Activated naive CD8-positive, alpha-beta T cell treated with anti-CD3 and anti-CD28 coated beads, Interleukin-2, amount 50 U/mL, for 24 hours (primary cell): ENCODE results near the gene USP13.

ENCODE experiments used
- ATAC-seq: fragments of 150-1000 bp; cut with Tn5 transposase; one replicate; pipeline ENCODE4 v1.10.0; 2021
- DNase-seq: peaks from one replicate; pipeline ENCODE4 v3.0.0; 2021
- H3K27ac Mint-ChIP-seq: one replicate; pipeline ENCODE4 v1.8.0; 2021; ENCODE audit warnings: mild to moderate bottlenecking, mixed read lengths
- H3K27me3 Mint-ChIP-seq: one replicate; pipeline ENCODE4 v1.8.0; 2021; ENCODE audit warnings: mixed read lengths
- H3K36me3 Mint-ChIP-seq: one replicate; pipeline ENCODE4 v1.8.0; 2021; ENCODE audit warnings: low read depth, mixed read lengths
- H3K4me1 Mint-ChIP-seq: one replicate; pipeline ENCODE4 v1.8.0; 2021; ENCODE audit warnings: mixed read lengths
- H3K4me3 Mint-ChIP-seq: one replicate; pipeline ENCODE4 v1.8.0; 2021; ENCODE audit warnings: mild to moderate bottlenecking, moderate library complexity, mixed read lengths
- H3K9me3 Mint-ChIP-seq: one replicate; pipeline ENCODE4 v1.8.0; 2021; ENCODE audit warnings: mixed read lengths

Gene USP13

DNA sequence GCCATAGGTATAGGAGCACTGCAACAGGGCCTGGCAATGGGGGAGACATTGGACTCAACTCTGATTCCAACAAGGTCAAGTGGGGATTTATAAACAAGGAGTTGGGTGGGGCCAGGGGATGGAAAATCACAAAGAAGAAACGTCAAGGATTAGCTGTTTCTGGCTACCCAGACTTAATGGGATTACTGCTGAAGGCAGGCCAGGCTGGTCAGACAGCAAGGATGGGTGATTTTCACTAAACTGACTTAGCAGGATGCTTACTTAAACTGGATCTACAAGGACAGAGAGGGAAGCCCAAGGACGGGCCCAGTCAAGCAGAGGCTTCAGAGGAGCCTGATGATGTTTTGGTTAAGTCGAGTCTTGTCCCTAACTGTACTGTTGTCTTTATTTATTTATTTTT is 76.2 kb downstream of the USP13 start:
- no peak for DNase-seq
- Mint-ChIP-seq H3K27ac (no peak overlapping the region), H3K36me3 (peaks cover 13% of the 10 kb centered on the region), H3K4me1 (no peaks in the 10 kb centered on the region), H3K27me3 (no peaks in the 10 kb centered on the region), H3K4me3 (no peak overlapping the region), H3K9me3 (no peaks in the 10 kb centered on the region)
- ATAC-seq, result no peak

DNA sequence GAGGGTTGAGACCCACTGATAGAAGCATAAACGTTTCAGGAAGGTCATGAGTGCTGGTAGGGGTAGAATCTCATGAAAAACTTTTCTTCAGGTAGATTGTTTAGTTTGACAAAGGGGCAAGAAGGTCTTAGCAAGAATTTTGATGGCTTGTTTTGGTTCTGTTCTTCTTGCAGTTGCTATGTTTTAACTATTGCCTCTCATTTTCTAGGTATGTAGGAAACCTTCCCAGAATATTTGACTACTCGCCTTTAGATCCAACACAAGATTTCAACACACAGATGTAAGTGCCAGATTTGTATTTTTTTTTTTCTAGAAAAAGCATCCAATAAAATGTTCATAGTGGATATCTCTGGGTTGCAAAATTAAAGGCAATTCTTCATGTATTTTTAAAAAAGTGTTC is 77.1 kb downstream of the USP13 start:
- no peak overlapping the region for H3K4me3 Mint-ChIP-seq
- DNase-seq (no peak), ATAC-seq (no peak)
- peaks cover 9% of the 10 kb centered on the region for H3K4me1 Mint-ChIP-seq
- no peaks in the 10 kb centered on the region for H3K27me3 Mint-ChIP-seq
- no peak overlapping the region for H3K27ac Mint-ChIP-seq
- no peaks in the 10 kb centered on the region for H3K9me3 Mint-ChIP-seq
- H3K36me3 Mint-ChIP-seq, result peaks cover 13% of the 10 kb centered on the region

DNA sequence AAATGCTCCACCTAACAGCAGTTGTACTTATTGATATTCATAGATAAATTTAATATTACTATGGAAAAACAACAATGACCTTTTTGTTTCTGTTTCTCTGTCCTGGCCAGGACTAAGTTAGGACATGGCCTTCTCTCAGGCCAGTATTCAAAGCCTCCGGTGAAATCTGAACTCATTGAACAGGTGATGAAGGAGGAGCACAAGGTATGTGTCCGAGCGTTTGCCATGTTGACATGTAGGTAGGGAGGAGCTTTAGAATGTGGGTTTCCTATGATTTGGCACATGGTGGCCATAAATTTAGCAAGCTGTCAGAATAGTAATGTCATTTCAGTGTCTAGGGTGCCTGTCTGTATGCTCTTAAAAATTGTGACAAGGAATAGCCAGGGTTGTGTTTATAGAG is 77.7 kb downstream of the USP13 start:
- peaks cover 10% of the 10 kb centered on the region for H3K4me1 Mint-ChIP-seq
- H3K9me3 Mint-ChIP-seq, result no peaks in the 10 kb centered on the region
- DNase-seq (no peak), ATAC-seq (no peak)
- H3K27me3 Mint-ChIP-seq, result no peaks in the 10 kb centered on the region
- H3K4me3 Mint-ChIP-seq, result no peak overlapping the region
- no peak overlapping the region for H3K27ac Mint-ChIP-seq
- peaks cover 9% of the 10 kb centered on the region for H3K36me3 Mint-ChIP-seq

DNA sequence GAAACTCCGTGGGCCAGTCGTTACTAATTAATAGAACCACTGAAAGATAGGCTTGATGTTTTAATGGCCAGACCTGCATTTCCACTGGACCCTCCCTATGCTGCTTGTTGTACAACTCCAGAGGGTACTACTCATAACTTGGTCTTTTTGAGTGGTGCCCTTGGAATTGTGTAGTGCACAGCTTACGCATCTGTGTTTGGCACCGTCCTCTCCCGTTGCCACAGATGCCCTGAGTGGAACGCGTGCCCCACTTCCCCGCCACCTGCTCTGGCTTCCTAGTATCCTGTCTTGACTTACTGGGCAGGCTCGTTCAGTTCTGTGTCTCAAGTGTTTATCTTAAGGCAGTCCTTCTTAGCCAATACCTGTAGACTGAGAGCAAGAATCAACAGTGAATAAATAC is 78.7 kb downstream of the USP13 start:
- H3K4me3 Mint-ChIP-seq, result no peak overlapping the region
- H3K36me3 Mint-ChIP-seq, result peaks cover 6% of the 10 kb centered on the region
- H3K9me3 Mint-ChIP-seq, result no peaks in the 10 kb centered on the region
- H3K27me3 Mint-ChIP-seq, result no peaks in the 10 kb centered on the region
- ATAC-seq (no peak), DNase-seq (no peak)
- H3K4me1 Mint-ChIP-seq, result peaks cover 10% of the 10 kb centered on the region
- H3K27ac Mint-ChIP-seq, result no peak overlapping the region

DNA sequence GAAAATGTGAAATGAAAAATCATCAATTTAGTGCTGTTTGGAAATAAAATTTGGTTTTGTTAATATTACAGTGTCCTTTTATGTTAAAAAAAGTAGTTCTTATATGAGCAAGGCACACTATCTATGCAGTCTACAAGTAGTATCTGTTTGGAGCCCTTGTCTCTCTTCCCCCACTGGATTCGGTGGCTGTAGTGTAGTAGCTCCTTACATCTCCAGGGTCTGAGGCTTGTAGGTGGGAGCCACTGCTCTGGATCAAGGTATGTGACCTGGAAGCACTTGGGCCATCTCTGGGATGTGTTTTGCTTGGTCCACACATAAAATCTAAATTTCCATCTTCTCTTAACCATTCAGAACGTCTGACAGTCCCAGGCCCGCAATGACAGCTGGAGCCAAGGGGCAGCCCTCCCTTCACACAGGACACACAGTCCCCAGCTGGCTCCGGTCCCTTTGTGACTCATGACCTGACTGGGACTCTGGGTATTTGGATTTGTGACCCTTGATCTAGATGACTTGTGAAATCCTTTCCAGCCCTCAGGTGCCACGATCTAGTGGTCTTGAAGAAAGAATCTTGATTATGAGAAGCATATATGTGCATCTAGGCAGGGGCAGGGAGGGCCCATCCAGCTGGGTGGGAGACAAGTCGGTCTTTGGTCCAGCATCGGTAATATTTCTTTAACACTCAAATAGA is 80.0 kb downstream of the USP13 start:
- H3K4me1 Mint-ChIP-seq, result peaks cover 10% of the 10 kb centered on the region
- no peak for ATAC-seq
- no peaks in the 10 kb centered on the region for H3K27me3 Mint-ChIP-seq
- DNase-seq, result no peak
- no peak overlapping the region for H3K27ac Mint-ChIP-seq
- peaks cover 6% of the 10 kb centered on the region for H3K36me3 Mint-ChIP-seq
- no peaks in the 10 kb centered on the region for H3K9me3 Mint-ChIP-seq
- no peak overlapping the region for H3K4me3 Mint-ChIP-seq

DNA sequence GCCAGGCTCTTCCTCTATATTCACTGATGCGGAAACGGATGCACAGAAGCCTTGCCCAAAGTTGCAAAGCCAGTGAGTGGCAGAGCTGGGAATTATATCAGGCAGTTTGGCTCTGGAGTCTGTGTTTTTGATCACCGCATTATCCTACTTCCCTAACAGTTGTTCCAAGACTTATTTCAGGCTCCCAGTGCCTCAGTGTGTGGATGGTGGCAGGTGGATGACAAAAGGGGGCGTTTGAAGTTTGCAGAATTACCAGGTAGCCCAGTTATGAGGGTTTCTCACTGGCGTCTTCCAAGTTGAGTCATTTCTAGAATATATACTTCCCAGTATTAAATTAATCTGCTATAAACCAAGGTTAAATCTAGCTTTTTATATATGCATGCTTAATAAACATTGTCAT is 81.0 kb downstream of the USP13 start:
- no peak for ATAC-seq
- no peaks in the 10 kb centered on the region for H3K9me3 Mint-ChIP-seq
- no peaks in the 10 kb centered on the region for H3K27me3 Mint-ChIP-seq
- H3K27ac Mint-ChIP-seq, result no peak overlapping the region
- DNase-seq, result no peak
- H3K4me1 Mint-ChIP-seq, result peaks cover 10% of the 10 kb centered on the region
- peaks cover 6% of the 10 kb centered on the region for H3K36me3 Mint-ChIP-seq
- H3K4me3 Mint-ChIP-seq, result no peak overlapping the region

DNA sequence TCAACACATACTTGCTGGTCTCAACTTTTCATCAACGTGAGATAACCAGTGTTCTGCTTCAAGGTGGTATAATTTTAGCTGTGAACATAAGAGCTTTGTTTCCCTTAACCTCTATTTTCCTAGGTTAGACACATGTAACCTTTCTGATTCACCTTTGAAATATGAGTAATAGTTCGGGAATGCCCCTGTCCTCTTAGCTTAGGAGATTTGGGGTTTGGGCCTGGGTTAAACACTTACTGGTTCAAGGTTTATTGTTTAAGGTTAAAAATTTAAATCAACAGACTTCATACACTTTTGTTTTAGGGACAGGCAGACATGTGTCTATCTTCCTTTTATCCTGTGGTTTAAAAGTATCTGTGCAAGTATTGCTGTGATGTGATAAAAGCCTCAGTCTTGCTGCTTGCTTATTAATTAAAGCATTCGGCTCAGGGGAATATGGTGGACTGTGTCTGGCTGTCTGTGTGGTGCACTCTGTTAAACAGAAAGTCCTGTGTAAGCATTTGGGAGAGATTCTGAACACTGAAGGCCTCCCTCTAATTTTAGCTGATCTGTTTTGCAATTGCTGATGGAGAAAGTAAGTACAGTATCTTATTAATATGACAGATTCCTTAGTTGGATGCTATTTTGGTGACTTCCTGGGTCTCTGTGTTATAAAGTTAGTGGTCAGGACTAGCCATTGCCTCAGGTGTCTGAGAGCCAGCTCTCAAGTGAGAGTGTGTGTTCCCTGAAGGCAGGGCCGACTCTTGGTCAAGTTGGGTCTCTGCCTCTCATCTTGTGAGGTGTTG is 81.8 kb downstream of the USP13 start:
- Mint-ChIP-seq H3K9me3 (no peaks in the 10 kb centered on the region), H3K4me1 (peaks cover 10% of the 10 kb centered on the region), H3K27me3 (no peaks in the 10 kb centered on the region), H3K27ac (no peak overlapping the region), H3K4me3 (no peak overlapping the region), H3K36me3 (peaks cover 6% of the 10 kb centered on the region)
- peak; percentile 63 for ATAC-seq
- no peak for DNase-seq

DNA sequence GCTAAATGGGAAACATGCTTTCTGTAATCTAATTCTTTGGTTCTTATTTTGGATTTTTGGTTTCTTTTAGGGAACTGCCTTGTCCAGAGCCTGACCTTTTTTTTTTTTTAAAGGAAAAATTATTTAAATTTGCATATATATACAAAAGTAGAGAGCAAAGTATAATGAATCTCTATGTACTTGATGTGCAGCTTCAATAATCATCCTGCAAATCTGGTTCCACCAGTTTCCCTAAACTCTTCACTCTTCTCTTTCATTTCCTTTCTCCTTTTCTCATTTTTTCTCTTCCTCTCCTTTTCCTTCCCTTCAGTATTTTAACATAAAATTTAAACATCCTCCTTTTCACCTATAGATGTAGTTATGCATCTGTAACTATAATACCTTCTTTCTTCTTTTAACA is 82.5 kb downstream of the USP13 start:
- Mint-ChIP-seq H3K27ac (no peak overlapping the region), H3K4me3 (no peak overlapping the region), H3K36me3 (peaks cover 6% of the 10 kb centered on the region), H3K27me3 (no peaks in the 10 kb centered on the region), H3K9me3 (no peaks in the 10 kb centered on the region), H3K4me1 (peaks cover 10% of the 10 kb centered on the region)
- no peak for ATAC-seq
- no peak for DNase-seq

DNA sequence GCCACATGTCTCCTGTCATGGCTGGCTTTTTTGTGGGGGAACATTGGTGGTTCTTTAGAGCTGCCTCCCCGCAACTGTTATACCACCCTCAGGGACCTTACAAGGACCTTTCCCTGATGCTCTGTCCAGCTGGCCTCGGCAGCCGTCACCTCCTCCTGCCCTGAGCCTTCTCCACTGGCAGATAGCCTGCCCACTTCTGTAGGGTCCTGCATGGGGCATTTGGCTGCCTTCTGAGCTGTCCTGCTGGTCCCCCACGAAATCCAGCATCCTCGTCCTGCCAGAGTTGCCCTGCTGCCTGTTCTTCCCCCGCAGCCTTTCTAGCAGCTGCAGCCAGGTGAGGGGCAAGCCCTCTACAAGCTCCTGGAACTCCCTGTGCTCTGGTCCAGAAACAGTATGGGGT is 86.2 kb downstream of the USP13 start:
- H3K27me3 Mint-ChIP-seq, result no peaks in the 10 kb centered on the region
- ATAC-seq, result no peak

DNA sequence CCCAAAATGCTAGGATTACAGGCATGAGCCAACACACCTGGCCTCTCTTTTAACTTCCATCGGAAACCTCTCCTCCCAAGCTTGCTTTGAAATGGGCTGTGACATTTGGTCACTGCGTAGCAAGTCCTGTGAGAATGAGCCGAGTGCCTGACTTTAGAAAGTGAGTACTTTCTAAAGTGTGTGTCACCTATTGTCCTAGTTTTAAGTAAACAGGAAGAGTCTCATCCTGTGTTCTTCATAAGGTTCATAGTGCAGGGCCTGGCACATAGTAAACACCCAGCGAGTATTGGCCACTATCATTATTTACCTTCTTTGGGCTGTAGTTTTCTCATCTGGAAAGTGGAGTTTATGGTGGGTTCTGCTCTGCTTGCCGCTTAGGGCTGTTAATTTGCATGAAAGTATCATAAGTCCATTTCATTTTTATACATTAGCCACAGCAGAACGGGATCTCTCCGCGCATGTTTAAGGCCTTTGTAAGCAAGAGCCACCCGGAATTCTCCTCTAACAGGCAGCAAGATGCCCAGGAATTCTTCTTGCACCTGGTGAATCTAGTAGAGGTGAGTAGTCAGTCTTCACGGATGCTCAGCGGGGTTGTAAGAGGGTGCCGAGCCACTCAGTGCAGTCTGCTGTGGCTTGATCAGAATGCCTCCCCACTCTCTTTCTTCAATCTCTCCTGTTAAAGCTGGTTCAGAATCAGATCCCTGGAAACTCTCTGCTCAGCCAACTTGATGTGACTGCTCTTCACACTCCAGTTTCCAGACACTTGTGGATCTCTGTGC is 87.2 kb downstream of the USP13 start:
- H3K4me3 Mint-ChIP-seq, result no peak overlapping the region

More for the DNA sequence above, 86.2 kb downstream of the USP13 start:
- Mint-ChIP-seq H3K36me3 (peaks cover 12% of the 10 kb centered on the region), H3K27ac (no peak overlapping the region), H3K4me3 (no peak overlapping the region), H3K9me3 (no peaks in the 10 kb centered on the region), H3K4me1 (peaks cover 10% of the 10 kb centered on the region)
- no peak for DNase-seq

DNA sequence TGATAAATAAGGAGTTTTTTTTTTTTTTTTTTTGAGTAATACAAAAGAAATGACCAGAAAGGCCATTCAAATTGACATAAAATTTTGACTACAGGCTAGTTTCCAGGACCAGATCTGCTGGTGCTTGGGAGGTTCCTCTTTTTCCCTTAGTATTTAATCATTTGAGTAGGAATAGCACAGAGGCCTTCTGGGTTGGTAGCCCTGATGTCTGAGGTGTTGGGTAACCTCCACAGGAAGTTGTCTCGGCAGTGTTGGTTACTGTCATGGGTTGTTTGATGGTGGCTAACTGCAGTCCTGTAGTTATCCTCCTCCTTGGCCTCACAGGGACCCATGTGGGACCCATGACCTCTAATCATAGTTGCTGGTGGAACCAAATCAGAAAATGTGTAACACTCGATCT is 91.1 kb downstream of the USP13 start:
- H3K4me1 Mint-ChIP-seq, result no peaks in the 10 kb centered on the region
- DNase-seq, result no peak
- no peaks in the 10 kb centered on the region for H3K27me3 Mint-ChIP-seq
- H3K27ac Mint-ChIP-seq, result no peak overlapping the region
- no peaks in the 10 kb centered on the region for H3K9me3 Mint-ChIP-seq
- no peak for ATAC-seq
- peaks cover 12% of the 10 kb centered on the region for H3K36me3 Mint-ChIP-seq
- no peak overlapping the region for H3K4me3 Mint-ChIP-seq

More for the DNA sequence above, 87.2 kb downstream of the USP13 start:
- Mint-ChIP-seq H3K36me3 (peaks cover 12% of the 10 kb centered on the region), H3K4me1 (peaks cover under 1% of the 10 kb centered on the region), H3K9me3 (no peaks in the 10 kb centered on the region), H3K27ac (no peak overlapping the region), H3K27me3 (no peaks in the 10 kb centered on the region)
- DNase-seq (no peak), ATAC-seq (no peak)

DNA sequence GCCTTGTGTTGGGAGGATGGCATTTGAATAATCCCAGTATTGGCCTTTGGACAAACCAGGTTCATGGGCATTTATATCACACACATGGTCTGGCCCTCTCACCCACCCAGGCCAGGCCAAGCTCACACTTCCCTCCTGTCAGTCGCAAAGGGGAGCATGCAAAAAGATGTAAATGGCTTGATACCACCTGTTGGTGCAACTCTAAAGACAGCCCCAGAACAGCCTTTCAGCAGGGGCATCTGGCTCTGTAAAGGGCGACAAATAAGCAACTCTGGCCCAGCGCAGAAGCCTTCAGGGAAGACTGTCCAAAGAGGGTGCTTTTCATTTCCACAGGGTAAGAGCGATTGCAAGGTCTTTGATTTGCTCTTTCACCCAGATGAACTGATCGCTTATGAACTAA is 91.8 kb downstream of the USP13 start:
- H3K4me3 Mint-ChIP-seq, result no peak overlapping the region
- no peaks in the 10 kb centered on the region for H3K4me1 Mint-ChIP-seq
- H3K27ac Mint-ChIP-seq, result no peak overlapping the region
- DNase-seq (no peak), ATAC-seq (no peak)
- H3K36me3 Mint-ChIP-seq, result peaks cover 12% of the 10 kb centered on the region
- H3K9me3 Mint-ChIP-seq, result no peaks in the 10 kb centered on the region
- no peaks in the 10 kb centered on the region for H3K27me3 Mint-ChIP-seq

DNA sequence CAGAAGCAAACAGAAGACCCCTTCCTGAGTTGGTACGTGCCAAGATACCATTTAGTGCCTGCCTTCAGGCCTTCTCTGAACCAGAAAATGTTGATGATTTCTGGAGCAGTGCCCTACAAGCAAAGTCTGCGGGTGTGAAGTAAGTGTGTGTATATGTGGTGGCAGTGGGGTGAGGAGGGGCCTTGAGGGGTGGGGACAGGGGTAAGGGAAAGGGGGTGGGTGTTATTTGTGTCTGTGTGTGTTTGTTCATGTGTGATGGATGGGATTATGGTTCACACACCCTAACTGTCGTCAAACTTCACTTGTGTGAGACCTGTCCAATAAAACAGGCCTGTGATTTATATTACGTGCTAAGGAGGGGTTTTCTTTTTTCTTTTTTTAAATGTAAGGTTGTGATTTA is 92.2 kb downstream of the USP13 start:
- Mint-ChIP-seq H3K27ac (no peak overlapping the region), H3K27me3 (no peaks in the 10 kb centered on the region), H3K36me3 (peaks cover 13% of the 10 kb centered on the region), H3K9me3 (no peaks in the 10 kb centered on the region), H3K4me1 (no peaks in the 10 kb centered on the region), H3K4me3 (no peak overlapping the region)
- DNase-seq, result no peak
- ATAC-seq, result no peak

DNA sequence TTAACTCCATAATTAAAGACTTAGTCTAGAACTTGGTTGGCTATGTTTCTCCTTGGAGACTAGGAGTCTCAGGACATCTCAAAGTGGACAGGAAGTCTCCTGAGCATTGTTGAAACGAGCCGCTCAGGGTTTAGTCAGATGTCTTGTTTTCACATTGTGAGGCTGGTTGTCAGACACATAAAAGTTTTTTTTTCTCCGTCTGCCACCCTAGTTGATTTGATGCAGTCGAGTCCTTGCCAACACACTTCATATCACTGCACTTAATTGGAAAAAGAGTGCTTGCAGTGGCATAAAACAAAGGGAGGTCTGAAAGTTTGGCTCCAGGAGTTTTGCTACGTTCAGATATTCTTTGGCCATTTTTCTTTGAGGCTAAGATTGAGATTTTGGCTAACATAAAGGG is 92.9 kb downstream of the USP13 start:
- H3K27ac Mint-ChIP-seq, result no peak overlapping the region
- H3K4me1 Mint-ChIP-seq, result no peaks in the 10 kb centered on the region
- no peaks in the 10 kb centered on the region for H3K27me3 Mint-ChIP-seq
- H3K9me3 Mint-ChIP-seq, result no peaks in the 10 kb centered on the region
- ATAC-seq, result no peak
- DNase-seq, result no peak
- H3K36me3 Mint-ChIP-seq, result peaks cover 13% of the 10 kb centered on the region
- no peak overlapping the region for H3K4me3 Mint-ChIP-seq
